Stimulated activated CD8-positive, alpha-beta memory T cell treated with anti-CD3 and anti-CD28 coated beads, Interleukin-12 subunit alpha, Interleukin-12 subunit beta, amount 100 ng/mL, for 1 hour (primary cell): Measurements from ENCODE around the gene SNRK.

ENCODE experiments used
- DNase-seq: peaks from one replicate; pipeline ENCODE4 v3.0.0-alpha.2; 2020; ENCODE audit warnings: low read depth

SNRK gene

DNA sequence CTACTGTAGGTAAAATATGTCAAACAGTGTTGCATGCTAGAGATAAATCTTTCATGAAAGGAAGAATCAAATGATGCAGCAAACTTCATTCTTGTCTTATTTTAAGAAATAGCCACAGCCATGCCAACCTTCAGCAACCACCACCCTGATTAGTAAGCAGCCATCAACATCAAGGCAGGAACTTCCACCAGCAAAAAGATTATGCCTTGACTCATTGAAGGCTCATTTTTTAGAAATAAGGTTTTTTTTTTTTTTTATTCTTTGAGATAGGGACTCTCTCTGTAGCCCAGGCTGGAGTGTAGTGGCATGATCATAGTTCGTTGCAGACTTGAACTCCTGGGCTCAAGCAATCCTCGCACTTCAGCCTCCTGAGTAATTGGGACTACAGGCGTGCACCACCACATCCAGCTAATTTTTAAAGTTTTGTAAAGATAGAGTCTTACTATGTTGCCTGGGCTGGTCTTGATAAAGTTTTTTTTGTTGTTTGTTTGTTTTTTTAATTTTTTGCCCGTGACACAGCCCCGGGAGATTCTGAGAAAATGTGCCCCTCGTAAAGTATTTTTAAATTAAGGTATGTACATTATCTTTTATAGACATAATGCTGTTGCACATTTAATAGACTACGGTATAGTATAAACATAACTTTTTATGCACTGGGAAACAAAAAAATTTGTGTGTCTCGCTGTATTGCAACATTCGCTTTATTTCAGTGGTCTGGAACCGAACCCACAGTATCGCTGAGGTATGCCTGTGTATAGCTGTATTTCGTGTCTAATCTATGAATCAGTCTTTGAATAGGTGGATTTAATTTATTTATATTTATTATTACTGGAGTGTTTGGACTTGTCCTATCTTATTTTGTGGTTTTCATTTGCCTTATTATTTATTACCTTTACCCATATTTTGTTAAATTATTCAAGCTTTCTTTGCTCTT lies 23.3 kb downstream of the SNRK start:
- DNase-seq = no peak

GRCh38 chr3:43316783-43317460 lies 30.6 kb downstream of the SNRK start:
- DNase-seq = no peak

DNA sequence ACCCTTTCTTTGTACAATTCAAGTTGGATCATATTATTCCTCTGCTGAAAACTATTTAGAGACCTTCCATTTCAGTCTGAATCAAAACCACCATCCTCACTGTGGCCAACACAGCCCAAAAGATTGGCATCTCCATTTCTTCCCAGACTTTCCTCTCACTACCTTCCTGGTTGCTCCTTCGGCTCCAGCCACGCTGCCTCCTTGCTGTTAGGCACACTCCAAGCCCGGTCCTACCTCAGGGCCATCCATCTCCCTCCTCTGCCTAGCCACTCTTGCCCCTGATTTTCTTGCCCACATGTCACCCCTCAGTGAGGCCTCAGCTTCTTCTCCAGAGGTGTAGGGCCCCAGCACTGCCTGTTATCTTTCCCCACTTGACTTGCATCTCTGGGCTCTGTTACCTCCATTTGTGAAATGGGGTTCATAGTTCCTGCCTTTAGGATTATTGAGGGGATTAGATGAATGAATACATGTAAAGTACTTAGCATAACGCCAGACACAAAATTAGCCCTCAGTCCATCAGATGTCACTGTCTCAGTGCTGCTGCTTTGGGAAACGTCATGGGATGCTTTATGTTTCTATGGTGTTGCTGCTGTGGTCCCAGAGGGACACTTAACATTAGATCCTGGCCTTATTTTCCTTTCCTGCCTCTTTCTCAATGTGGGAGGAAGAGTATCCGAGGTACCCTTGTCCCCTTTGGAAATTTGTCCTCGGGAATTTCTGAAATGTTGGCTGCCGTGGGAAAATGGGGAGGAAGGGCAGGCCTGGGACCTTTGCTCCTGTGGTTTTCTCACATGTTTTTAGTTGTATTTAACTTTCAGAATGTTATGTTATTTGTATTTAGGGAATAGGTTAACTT lies 31.3 kb downstream of the SNRK start:
- no peak for DNase-seq

- DNase-seq = no peak
These were observed 33.0 kb downstream of the SNRK start for GRCh38 chr3:43319376-43319775.

DNA sequence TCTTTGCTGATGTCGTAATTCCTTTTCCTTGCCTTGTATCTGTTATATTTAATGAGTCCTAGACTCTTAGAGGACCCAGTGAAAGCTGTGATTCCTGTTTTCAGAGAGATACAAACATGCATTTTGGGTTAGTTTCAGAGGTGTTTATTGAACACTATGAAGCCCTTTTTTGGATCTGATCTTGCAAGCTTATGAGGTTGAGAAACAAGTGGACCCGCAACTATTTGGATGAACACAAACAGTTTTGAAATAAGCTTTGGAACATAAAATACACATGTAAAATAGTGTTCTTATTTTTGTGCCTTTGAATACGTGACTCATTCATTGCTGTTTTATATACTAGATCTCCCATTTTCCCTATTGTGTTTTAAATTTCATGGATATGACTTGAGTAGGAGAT lies 33.5 kb downstream of the SNRK start:
- no peak for DNase-seq

DNA sequence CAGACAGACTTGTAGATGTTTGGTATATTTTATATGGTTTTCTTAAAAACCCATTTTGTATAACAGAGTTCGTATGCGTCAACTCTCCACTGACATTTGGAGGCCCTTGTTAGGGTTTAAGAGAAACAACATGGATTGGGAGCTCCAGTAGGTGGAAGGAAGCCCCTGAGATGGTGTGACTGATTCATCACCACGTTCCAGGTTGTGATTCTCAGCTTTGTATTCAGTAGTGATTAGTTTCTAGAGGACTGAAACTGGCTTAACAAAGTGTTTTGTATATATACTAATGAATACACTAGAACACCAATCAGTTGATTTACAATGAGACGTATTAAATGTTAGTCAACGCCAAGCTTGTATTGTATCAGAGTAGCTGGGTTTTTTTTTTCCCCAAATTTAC lies 33.9 kb downstream of the SNRK start:
- no peak for DNase-seq

- no peak for DNase-seq
These were observed 37.2 kb downstream of the SNRK start for GRCh38 chr3:43323541-43323940.

DNA sequence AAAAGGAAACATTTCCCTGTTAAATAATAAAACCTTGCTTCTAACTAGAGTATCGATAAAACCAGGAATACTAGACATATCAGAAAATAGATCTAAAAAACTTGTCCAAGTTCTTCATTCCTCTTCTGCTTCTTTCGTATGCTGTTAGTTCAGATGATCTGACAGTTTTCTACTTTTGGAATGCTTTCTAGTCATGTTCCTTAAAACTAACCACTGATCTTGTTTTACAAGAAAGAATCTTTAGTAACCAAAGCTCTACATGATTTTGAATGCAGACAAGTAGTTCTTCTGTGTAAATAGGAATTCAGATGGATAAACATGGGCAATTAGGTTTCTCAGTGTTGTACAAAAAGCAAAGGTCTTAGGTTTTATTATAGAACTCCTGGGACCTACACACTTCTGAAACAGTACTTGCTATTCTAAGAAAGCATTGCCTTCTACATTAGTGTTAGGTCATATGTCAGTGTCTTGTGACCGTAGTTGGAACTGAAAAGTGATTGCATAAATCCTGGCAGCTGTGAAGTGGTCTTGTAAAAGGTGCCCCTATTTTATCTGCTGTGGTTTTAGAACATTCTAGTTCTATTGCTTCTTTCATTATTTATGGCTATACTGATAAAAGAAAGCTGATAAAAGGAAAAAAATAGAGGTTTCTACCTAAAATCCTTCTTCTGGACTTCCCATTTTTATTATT lies 40.7 kb downstream of the SNRK start:
- no peak for DNase-seq

DNA sequence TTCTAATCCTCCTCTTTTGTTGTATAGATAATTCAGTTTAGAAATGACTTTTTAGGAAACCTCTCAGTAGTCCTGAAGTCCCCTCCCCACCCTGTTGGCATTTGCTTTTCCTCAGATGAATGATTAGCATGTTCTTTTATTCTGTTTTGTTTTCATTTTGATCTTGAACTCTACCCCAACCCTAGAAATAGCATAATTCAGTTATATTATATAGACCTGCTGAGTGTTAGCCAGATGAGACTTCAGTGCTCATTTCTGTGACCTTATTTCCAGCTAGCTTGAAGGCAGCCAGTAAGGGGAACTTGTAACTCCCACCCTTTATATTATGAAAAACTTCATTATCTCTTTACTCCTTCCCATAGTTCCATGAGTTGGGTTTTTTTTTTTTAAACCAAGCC lies 41.2 kb downstream of the SNRK start:
- DNase-seq = no peak

DNA sequence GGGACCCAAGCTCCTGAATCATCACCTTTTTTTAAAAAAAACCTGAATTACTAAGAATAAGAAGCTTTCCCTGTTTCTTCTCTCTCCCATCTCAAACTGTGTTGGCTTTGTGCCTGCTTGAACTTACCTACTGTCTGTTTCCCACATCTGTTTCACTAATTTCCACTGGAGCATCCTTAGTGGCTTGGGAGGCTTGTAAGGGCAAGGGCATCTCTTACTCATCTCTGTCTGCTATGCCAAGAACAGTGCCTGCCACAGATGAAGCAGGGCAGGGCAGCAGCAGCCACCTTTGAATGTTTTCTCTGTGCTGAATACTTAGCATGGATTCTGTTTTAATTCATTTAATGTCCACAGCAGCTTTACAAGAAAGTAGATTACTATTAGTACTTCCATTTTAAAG lies 42.3 kb downstream of the SNRK start:
- no peak for DNase-seq

DNA sequence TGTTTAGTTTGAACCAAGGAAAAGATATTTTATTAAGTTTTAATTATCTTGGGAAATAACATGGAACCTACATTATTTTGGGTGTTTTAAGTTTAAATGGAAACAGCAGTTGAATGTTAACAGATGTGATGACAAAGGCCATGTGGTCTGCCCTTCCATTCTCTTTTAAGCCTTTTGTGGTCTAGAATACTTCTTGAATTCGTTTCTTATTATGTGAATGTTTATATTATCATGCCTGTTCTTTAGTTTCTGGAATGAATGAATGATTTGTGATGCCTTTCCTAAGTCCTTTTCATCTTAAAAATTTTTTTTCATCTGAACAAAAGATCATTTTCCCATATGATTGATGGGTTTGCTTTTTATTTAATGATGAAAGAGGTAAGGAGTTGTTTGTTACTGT lies 44.6 kb downstream of the SNRK start:
- DNase-seq = no peak

DNA sequence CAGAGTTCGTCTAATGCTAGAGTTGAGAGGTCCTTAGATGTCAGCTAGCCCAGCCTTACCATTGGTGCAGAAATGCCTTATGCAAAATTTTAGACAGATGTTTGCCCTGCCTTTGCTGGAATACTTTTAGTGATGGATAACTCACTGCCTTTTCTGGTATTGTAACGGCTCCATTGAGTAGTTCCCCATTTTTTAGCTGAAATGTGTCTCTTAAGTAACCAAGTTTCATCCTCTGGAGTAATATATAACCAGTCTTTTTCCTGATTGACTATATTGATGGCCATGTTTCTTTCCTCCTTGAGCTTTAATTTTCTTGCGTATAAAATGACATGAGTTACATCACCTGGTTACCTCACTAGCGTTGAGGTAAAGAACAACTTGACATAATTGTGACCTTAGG lies 45.0 kb downstream of the SNRK start:
- no peak for DNase-seq

- DNase-seq = no peak
These were observed 48.6 kb downstream of the SNRK start for GRCh38 chr3:43334976-43335375.

GRCh38 chr3:43335799-43336198 lies 49.5 kb downstream of the SNRK start:
- DNase-seq = no peak

DNA sequence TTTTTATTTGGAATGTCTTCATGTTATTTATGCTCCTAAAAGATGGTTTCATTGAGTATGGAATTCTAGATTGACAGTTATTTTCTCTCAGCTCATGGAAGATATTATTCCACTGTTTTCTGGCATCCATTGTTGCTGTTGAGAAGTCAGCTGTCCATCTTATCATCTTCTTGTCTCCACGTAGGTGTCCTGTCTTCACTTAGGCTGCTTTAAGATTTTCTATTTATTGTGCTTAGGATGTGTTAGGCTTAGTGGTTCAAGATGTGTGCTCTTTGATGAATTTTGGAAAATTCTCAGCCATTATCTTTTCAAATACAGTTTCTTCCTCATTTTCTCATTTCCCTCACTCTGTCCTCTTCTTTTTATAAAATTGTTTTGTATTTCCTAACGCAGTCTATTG lies 52.0 kb downstream of the SNRK start:
- no peak for DNase-seq

GRCh38 chr3:43340403-43340802 lies 54.1 kb downstream of the SNRK start:
- no peak for DNase-seq

GRCh38 chr3:43341788-43342187 lies 55.4 kb downstream of the SNRK start:
- DNase-seq = no peak

- no peak for DNase-seq
These were observed 56.8 kb downstream of the SNRK start for GRCh38 chr3:43343185-43343584.

DNA sequence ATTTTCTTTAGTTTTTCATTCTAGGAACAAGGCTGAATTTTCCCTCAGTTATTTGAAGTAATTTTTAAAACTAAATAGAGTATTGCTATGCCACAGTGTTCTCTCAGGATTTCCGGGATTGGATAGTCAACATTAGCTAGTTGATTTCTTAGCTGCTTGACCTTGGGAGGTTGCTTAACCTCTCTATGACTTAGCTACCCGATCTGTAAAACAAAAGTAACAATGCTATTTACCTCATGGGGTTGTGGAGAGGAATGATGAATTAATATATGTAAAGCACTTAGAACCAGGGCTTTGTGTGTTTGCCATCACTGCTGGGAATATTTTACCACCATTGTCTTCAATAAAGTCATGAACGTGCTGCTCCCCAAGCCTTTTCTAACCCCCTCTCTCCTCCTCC lies 57.5 kb downstream of the SNRK start:
- DNase-seq = no peak

GRCh38 chr3:43344520-43344919 lies 58.2 kb downstream of the SNRK start:
- DNase-seq = no peak

- no peak for DNase-seq
These were observed 58.9 kb downstream of the SNRK start for GRCh38 chr3:43345246-43345645.

DNA sequence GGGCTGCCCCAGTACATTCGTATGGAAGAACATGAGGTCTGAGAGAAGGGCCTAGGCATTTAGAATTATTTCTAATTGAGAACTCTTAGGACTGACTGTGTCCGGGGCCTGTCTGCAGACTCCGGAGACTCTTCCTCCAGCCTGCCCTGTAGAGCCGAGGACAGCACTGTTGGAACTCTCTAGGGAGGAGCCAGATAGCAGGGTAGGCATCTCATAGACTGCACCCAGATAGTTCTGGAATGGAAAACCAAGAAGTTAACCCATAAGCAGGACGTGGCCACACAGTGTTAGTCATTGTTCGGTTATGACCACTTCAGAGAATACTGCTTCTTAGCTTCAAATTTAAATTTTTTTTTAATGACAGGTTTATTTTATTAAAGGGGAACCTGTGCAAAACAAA lies 59.5 kb downstream of the SNRK start:
- DNase-seq = no peak
